Activated CD4-positive, alpha-beta T cell treated with anti-CD3 and anti-CD28 coated beads, Interleukin-2, amount 50 U/mL, for 1 hour (primary cell): ENCODE measurements around the gene TSHZ1.

Experiments
- DNase-seq: peaks from one replicate; pipeline ENCODE4 v3.0.0-alpha.2; 2020

The TSHZ1 gene

GRCh38 chr18:75210274-75211001, at the start of gene TSHZ1:
TSS of gene TSHZ1 (plus strand) at chr18:75210797. CDS start at chr18:75211877, 1,080 bp downstream.
- DNase-seq = peak; percentile 47

GRCh38 chr18:75161256-75162028, 49.2 kb upstream of the TSHZ1 start:
- peak; percentile 10 for DNase-seq

GRCh38 chr18:75162467-75162866, 48.1 kb upstream of the TSHZ1 start:
- DNase-seq = no peak

DNA sequence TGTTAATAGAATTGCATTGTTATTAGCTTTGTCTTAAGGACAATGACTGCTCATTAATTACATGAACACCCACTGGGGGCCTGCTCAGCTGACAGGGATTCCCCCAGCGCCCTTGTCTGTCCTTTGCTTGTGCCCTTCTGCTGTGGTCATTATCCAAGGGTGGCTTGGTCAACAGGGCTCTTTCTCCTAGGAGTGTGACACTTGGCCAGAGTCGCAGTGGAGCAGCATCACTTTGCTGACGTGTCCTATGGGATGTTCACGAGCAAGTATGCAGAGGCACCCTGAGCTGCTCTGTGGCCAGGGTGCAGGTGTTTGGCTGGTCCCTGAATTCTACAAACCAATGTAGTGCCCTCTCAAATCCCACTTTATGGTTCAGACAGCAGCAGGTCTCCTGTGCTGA, 47.6 kb upstream of the TSHZ1 start:
- no peak for DNase-seq

DNA sequence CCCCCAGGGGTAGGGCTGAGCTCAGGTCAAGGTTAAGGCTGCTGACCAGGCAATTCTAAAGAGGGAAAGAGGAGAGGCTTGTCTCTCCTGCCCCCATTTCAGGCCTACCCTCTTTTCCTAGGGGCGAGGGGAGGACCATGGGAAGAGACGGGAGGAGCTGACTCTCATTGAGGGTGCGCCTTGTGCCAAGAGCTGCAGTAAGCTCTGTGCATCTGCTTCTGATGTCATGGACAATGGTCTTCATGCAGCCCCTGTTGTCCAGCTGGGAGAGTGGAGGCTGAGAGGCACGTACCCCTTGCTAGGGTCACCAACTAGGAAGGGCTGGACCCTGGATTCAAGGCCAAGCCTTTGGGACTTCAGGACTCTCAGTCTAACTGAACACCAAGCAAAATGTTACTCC, 46.9 kb upstream of the TSHZ1 start:
- no peak for DNase-seq

DNA sequence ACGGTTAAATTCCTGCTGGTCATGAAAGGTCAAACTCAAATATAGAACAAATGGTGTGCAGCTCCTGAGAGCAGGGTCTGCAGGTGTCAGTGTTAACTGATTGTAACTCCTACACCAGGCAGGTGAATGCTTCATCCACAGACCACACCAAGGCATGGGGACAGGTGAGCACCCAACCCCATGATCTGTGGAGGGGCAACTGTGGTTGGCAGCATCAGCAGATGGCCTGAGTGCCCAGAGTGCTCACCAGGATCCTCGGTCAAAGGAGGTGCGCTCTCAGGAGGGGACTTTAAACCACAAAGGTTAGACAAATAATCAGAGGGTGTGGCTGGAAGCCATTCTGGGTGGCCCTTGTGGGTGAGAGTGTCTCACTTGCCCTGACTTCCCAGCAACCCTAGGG, 46.1 kb upstream of the TSHZ1 start:
- no peak for DNase-seq

GRCh38 chr18:75165926-75166325, 44.7 kb upstream of the TSHZ1 start:
- DNase-seq = no peak

DNA sequence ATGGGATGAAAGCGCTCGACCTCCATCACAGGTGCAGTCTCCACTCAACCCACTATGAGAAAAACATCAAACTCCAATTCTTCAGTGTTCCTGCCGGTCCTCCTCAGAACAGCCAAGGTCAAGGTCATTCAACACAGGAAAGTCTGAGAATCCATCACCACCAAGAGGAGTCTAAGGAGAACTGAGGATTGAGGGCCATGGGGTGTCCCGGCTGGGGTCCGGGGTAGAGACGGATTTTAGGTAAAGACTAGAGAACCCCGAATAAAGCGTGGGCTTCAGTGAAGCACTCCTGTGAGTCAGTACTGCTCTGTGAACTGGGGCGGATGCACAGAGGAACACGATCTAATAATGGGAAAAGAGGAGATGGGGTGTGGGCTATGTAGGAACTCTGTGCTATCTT, 43.5 kb upstream of the TSHZ1 start:
- DNase-seq = no peak

- no peak for DNase-seq
These were observed 42.6 kb upstream of the TSHZ1 start for GRCh38 chr18:75167759-75168618.

DNA sequence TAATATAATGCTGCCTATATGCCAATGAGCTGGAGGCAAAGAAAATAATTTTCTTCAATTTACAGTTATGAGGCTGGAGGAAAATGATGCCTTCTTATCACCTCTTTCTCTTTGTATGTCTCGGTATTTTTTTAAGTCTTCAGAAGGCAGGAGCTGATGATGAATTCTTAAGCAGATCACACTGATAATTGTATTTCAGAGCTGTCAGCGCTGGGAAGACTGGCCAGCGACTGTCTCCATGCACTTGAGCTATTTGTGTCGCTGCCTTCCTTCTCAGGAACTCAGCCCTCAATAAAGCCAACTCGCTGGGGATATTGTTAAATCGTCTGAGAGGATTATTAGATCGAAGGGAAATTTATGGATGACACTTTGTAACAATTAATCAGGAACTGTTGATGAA, 42.0 kb upstream of the TSHZ1 start:
- no peak for DNase-seq

DNA sequence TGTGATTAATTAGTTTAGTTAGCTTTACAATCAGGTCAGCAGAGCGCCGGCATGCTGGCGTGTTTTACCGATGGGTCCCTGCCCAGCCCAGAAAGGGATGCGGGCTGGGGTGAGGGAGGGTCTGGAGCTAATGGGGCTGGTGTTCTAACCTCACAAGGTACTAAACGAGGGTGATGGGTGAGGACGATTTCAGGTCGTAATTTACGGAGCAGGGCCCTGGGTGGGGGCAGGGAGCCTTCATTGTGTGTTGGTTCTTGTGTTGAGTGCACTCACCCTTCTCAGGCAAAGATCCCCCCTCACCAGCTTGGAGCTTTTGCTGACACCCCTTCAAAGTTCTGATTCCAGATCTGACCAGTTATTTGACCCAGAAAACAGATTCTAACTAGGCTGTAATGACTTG, 41.2 kb upstream of the TSHZ1 start:
- no peak for DNase-seq

GRCh38 chr18:75170022-75170789, 40.4 kb upstream of the TSHZ1 start:
- no peak for DNase-seq

- no peak for DNase-seq
These were observed 39.7 kb upstream of the TSHZ1 start for GRCh38 chr18:75170916-75171315.

DNA sequence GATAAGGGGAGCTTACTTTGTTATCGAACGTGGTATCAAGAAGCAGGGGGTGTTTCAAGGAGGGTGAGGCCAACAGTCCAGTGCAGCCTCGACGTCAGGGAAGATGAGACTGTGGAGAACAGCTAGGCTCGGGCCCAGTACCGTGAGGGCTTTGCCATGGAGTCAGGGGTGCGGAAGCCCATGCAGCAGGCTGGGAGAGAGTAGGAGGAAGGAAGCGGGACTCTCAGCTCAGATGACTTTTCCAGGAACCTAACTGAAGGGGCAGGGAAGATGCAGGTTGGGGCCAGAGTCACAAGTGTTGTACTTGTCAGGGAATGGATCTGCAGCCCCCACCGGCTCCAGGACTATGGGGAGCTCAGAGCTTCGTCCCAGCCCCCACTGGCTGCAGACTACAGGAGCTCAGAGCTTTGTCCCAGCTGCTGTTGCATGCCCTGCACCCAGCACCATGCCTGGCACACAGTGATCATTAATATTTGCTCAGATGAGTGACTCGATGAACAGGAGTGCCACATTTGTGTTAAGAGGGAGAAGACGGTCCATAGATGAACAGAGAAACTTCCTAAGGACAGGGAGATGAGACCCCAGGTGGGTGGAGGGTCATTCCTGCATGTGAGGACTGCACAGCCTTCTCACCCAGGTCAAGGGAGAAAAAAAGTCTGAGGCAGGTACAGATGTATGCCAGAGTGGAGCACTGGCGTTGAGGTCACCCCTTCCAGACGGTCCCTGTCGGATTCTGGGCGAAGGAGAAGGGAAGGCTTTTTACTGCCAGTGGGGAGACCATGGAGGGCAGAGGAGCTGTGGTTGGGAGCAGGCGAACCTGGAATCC, 38.1 kb upstream of the TSHZ1 start:
- DNase-seq = no peak

DNA sequence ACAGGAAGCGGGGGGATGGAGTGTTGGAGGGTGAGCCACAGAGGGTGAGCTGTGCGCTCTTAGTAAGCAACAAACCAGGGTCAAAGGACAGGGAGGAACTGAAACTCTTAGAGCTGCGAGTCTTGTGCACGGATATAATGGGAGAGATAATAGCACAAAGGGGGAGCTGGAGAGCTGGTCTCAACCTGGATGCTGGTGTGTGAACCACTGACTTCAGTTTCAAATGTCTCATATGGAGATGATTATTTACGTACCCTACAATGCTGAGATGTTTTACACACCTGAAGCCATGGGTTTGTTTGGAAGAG, 37.5 kb upstream of the TSHZ1 start:
- DNase-seq = no peak

DNA sequence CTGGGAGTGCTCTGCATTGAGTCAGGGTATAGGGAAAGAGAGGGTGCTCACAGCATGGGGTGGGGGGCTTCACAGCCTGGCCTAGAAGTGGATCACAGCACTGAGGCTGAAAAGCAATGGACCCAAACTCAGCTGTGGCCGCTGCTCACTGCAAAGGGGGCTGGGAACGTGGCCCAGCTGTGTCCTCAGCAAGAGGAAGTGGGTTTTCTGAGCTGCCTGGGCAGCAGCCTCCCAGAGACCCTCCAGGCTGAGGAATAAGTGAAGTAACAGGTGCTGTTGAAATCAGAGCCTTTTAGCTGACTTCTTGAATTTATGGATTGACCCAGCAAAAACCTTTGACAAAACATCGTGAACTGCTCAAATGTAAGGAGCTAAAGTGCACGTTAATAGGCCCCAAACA, 36.9 kb upstream of the TSHZ1 start:
- no peak for DNase-seq

DNA sequence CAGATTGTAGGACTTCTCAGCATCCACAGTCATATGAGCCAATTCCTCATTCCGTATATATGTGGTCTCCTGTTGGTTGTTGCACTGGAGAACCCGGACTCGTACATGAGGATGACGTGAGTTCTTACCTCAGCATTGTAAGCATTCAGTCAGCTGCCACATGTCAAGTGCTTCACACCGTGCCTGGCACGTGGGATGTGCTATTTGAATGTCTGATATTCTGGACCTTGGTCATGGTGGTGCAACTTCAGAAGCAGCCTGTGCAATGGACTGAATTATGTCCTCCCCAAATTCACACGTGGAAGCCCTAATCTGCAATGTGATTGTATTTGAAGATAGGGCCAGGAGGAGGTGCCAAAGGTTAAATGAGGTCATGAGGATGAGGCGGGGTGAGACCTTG, 33.7 kb upstream of the TSHZ1 start:
- DNase-seq = no peak

- no peak for DNase-seq
These were observed 32.2 kb upstream of the TSHZ1 start for GRCh38 chr18:75178376-75178775.

- no peak for DNase-seq
These were observed 30.6 kb upstream of the TSHZ1 start for GRCh38 chr18:75179819-75180600.

DNA sequence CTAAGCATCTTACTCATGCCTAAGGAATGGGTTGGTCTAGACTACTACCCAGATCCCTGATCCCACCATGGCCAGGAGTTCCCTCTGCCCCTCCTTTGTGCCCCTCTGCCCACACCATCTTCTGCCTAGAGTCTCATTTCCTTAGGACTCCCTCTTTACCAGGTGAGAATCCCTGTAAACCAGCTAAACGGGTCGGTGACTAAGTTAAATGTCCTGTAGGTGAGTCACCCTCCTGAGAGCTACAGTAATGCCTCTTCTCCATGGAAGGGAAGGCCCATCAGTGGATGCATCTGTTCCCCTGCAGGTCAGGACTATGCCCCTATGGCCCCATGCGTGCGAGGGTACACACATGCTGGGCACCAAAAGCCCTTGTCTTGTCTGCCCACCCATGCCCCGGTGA, 27.1 kb upstream of the TSHZ1 start:
- no peak for DNase-seq

DNA sequence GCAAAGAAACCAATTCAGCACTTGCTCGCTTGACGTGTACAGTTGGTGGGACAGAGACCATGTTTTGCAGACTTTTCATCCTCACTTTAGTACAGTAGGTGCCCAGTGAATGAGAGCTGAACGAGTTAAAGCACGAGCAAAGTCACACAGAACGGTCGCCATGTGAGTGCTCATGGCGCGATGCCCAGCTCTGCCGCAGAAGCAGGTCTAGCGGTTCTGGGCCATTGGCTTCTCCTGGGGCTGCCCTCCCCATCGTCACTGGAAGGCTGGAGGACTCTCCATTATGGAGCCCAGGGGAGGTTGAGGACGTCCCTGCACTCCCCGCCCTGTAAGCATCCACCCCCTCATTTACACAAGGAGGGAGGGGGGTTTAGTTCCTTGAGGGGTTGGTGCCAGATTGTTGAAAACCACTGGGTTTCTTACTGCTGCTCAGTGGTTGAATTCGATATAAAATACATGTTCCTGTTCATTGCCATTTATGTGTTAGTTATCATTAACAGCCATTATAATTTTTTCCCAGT, 26.6 kb upstream of the TSHZ1 start:
- no peak for DNase-seq
